GM18526 (cell line): ENCODE results near the gene CPN1.
A peak's percentile ranks its signal among the peaks of the same experiment; 100 is the strongest.

ENCODE experiments used
- POLR2A ChIP-seq: IDR thresholded peaks from 3 replicates; pipeline ENCODE4 v1.6.1; 2011; ENCODE audit not compliant: insufficient read length; ENCODE audit errors: extremely low read depth

The CPN1 gene

DNA sequence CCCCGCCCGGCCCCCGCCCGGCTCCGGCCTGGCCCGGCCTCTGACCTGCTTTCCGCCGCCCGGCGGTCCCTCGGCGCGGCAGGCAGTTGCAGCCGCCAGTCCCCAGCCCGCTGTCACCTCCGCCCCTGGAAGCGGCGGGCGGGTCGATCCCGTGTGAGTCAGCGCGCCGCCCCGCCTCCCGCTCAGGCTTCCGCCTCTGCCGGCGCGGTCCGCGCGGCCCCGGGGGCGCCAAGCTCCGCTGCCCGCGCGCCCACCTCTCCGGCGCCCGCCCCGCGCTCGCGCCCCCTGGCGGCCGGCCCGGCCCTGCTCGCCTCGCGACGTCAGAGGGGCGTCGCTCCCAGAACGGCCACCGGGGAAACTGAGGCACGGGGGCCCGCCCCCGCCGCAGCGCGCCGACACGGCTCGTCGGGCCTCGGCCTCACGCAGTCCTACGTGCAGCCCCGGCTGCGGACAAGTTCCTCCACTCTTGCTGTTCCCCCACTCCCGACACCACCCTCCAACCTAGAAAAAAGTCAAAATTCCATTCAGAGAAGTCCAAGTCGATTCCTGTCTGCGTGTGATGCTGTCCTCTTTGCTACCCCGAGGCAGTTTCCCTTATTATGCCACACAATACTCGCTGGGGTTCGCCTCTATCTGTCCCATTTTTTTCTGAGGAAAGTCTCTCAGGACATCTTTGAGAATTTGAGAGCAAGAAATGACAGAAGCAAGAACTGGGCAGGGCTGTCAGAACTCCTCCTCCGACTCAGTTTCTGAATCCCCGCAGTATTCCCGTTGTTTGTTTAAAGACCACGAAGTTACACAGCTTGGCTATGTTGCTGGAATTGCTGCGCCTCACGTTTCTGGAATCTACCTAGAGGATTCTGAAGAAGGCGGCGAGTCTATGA lies 71.6 kb downstream of the CPN1 start, which contains the start of gene DNMBP:
DNMBP (minus strand) TSS at position 155 of the 884 bp plus-strand sequence. CDS start 37,823 bp downstream, outside the sequence.
- TF ChIP-seq POLR2A = peak; percentile 43

GRCh38 chr10:100009283-100009792 lies 72.3 kb downstream of the CPN1 start:
- TF ChIP-seq POLR2A = no peak

DNA sequence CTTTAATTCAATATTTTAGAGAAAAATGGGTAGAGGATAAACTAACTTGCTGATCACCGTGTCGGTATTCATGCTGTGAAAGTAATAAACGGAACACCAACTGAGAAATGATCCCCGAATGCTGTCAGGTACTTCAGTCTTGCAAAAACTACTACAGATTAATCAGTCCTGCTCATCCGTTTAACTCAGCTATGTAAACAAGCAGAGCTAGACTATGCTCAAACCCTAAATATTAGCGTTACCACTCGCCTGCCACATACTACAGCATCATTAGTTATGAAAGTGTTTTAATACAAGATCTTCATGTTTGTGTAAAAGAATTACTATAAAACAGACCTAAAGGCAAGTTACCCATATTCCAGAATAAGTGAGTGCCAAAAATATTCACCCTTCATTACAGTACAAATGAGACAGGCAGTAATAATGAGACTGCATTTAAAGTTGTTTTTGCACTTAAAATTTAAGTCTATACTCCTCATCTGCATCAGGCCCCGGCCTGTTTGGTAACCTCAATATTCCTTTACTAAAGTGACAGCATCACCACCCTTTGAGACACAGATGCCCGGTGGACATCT lies 72.9 kb downstream of the CPN1 start:
- no peak for TF ChIP-seq POLR2A

- TF ChIP-seq POLR2A = no peak
Observed at GRCh38 chr10:100008142-100008522, 73.5 kb downstream of the CPN1 start.

DNA sequence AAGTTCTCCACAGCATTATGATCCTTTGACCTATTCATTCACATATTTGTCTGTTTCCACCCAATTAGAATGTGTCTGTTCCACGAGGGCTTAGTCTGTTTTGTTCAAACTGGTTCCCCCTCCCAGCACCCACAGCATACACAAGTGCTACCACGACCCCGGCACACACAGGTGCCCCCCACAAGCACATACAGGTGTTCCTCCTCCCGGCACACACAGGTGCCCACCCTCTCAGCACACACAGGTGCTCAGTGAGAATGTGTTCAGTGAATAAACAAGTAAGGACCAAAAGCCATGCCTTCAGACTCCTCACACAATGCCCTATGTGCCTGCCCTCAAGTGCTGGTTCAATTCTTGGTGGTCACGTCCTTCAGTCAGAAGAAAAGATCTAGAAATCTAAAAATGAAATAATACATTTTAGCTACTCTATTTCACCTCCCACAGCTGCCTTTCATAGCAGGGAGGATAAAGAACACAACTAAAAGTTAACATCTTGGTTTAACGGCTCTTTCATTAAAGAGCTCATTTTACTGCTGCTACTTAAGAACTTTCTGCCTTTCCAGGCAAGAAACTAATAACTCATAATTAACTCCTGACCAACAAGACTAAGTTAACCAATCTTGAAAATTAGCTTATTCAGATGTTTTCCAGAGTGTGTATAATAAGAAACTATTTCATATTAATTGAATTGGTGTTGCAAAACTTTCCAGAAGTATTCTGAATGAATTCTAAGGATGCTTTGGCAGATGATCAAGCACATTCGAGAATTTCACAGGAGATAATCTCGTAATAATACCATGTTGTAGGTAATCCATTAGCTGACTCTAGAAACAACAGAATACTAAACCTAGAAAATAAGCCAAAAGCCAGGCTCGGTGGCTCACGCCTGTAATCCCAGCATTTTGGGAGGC lies 74.2 kb downstream of the CPN1 start:
- TF ChIP-seq POLR2A = no peak

GRCh38 chr10:100006243-100006886 lies 75.3 kb downstream of the CPN1 start:
- no peak for TF ChIP-seq POLR2A

- no peak for TF ChIP-seq POLR2A
Observed at GRCh38 chr10:100004805-100005510, 76.7 kb downstream of the CPN1 start.

- TF ChIP-seq POLR2A = no peak
Observed at GRCh38 chr10:100000109-100000644, 81.5 kb downstream of the CPN1 start.

DNA sequence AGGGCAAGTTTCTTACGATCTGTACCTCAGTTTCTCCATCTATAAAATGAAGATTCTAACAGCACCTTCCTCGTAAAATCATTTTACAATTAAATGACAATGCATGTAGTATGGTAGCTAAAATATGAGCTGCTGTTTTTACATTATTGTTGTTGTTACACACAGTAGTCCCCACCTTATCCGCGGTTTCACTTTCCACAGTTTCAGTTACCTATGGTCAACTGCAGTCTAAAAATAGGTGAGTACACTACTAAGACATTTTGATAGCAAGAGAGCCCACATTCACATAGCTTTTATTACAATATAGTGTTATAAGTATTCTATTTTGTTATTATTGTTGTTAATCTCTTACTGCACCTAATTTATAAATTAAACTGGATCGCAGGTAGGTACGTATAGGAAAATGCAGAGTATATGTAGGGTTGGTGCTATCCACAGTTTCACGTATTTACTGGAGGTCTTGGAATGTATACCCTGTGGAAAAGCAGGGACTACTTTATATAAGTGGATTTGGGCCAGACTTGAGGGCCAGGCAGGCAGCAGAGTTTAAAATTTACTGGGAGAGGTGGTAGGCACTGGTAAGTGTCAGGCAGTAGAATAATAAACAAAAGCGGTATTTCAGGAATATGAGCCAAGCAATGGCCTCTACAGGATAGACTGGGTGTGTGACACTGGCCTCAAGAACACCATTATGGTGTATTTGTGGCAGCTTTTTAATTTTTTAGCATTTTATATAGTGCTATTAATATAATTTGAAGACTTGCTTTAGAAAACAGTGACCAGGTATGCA lies 82.2 kb downstream of the CPN1 start:
- no peak for TF ChIP-seq POLR2A

GRCh38 chr10:99998889-99999288 lies 82.8 kb downstream of the CPN1 start:
- no peak for TF ChIP-seq POLR2A

DNA sequence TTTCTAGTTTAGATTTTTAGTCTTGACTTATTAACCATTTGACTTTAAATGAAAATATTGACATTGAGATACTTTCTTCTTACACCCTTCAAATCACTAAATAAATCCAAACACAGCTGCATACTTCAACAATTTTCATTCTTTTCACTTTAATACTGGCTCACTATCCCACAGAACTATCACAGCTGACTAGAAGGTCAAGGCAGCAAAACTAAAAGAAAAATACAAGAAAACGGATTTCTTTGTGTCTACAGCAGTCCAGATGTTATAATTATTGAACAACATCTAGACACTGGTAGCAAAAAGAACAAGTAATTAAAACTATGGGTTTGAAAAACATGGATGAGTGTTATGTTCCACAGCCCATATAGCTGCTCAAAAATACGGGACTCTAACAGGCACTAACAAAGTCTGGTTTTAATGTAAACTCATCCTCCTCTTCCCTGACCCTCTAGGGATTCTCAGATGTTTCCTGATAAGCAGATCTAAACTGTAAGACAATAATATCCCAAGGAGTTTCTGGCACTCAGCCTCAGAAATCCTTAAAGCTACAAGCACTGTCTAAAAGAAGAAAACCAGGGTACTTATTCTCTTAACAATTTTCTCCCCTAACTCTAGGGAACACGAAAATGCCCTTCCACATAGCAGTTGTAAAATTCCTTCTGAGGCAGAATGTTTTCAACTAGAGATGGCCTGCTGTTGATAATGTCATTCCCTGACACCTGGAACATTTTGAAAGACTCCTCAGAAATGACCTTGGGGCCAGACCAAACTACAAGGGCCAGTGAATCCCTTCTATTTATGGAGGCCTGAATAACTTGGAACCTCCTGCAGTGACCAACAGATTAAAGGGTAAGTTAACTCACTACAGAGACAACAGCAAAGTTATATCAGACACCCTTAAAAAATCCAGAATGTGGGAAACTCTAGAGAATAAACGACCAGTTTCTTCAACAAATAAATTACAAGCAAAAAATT lies 84.7 kb downstream of the CPN1 start:
- no peak for TF ChIP-seq POLR2A

- TF ChIP-seq POLR2A = no peak
Observed at GRCh38 chr10:99995713-99996112, 86.0 kb downstream of the CPN1 start.

DNA sequence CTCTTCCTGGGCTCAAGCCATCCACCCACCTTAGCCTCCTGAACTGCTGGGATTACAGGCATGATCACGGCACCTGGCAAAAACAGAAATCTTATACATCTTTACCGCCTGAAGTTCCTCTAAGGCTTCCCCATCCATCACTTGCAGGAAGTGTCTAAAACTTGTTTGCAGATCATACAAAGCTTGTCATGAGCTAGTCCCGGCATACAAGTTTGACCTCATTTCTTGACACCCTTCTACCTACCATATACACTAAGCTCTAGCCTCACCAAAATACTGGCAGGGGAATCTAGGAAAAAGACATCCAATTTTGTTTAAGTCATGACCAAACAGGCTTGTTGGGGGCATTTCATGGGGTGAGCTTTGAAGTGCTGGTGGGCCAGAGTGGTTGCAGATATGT lies 86.4 kb downstream of the CPN1 start:
- no peak for TF ChIP-seq POLR2A
